ENCODE results near the gene TOM1L1.

Gene TOM1L1

DNA sequence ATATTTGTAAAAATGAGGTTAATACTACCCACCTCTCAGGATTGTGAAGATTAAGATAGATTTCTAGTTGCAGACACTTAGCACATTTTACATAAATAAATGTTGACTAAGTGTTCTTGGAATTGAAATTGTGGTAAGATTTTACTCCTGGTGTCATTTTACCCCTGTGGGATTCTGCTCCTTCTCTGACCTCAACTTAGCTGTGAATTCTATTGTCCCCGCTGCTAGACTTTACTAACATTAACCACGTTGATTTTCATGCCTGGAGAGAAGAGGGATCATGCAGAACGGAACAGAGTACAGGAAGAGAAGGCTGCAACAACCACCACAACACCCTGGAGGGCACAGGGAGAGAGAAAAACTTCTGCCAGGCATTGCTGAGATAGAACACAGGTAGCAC is 2.1 kb upstream of the TOM1L1 start:
- TF ChIP-seq, protein P1, sequence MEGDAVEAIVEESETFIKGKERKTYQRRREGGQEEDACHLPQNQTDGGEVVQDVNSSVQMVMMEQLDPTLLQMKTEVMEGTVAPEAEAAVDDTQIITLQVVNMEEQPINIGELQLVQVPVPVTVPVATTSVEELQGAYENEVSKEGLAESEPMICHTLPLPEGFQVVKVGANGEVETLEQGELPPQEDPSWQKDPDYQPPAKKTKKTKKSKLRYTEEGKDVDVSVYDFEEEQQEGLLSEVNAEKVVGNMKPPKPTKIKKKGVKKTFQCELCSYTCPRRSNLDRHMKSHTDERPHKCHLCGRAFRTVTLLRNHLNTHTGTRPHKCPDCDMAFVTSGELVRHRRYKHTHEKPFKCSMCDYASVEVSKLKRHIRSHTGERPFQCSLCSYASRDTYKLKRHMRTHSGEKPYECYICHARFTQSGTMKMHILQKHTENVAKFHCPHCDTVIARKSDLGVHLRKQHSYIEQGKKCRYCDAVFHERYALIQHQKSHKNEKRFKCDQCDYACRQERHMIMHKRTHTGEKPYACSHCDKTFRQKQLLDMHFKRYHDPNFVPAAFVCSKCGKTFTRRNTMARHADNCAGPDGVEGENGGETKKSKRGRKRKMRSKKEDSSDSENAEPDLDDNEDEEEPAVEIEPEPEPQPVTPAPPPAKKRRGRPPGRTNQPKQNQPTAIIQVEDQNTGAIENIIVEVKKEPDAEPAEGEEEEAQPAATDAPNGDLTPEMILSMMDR (IDR thresholded peaks at IDR 0.05; ENCODE audit: low read depth, low read length), result no peak
- no peak for DNase-seq (ENCODE audit: low read depth in 2 of 2)
- no peak overlapping the region for H3K4me3 ChIP-seq (replicated peaks in 1 of 2; ENCODE audit: low read depth in 2 of 2, low read length in 2 of 2)

DNA sequence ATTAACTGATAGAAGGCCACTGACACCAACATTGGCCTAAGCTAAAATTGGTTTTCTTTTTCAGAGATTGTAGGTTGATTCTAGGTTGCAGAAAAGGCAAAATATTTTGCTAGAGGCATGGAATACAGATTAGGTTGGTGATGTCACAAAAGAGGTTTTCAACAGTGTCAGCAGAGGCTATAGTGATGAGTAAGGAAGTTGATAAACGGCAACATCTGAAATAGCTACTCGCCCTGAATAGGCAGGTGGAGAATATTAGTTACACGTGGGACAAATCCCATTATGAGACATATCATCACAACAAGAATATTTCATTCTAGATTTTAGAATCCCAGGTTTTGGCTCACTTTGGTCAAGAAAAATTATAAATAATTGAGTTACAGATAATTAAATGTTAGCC is 1.5 kb upstream of the TOM1L1 start:
- no peak overlapping the region for H3K4me3 ChIP-seq (replicated peaks in 1 of 2; ENCODE audit: low read depth in 2 of 2, low read length in 2 of 2)
- TF ChIP-seq, protein P1 (IDR thresholded peaks at IDR 0.05; ENCODE audit: low read depth, low read length), result no peak
- DNase-seq (ENCODE audit: low read depth in 2 of 2), result no peak

DNA sequence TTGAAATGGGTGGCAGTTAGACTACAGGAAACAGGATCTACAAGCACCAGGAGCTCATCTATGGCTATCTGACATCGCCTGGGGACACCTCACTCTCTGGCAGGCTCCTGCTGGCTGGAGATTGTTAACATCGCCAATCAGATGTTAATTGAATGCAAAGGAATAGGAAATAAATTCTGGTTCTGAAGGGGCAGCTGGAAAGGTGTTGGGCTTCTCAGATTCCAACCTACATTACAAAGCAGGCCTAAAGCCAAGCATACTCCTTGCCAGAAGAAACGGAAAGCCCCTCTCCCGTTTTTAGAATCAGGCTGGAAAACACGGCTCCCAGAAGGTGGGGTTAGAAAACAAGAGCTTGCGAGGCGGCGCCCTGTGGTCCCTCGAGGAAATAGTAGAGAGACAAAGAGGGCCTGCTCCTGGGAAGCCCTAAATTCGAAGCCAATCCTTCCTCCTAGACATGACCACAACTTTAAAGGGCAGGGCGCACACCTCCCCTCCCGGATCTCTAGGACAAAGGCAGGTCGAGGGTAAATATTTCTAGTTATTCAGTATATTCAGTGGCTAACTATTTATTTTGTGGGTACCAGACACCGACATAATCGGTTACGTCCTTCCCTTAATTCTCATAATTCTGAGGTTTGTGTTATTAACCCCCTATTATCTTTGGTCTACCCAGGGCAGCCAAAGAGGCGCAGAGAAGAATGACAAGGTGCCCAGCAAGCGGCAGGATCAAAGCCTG is 763 bp upstream of the TOM1L1 start:
- TF ChIP-seq, protein P1 (IDR thresholded peaks at IDR 0.05; ENCODE audit: low read depth, low read length), result no peak
- no peak for DNase-seq (ENCODE audit: low read depth in 2 of 2)
- H3K4me3 ChIP-seq (replicated peaks in 1 of 2; ENCODE audit: low read depth in 2 of 2, low read length in 2 of 2), result peak overlapping the region; percentile 68 to 74

DNA sequence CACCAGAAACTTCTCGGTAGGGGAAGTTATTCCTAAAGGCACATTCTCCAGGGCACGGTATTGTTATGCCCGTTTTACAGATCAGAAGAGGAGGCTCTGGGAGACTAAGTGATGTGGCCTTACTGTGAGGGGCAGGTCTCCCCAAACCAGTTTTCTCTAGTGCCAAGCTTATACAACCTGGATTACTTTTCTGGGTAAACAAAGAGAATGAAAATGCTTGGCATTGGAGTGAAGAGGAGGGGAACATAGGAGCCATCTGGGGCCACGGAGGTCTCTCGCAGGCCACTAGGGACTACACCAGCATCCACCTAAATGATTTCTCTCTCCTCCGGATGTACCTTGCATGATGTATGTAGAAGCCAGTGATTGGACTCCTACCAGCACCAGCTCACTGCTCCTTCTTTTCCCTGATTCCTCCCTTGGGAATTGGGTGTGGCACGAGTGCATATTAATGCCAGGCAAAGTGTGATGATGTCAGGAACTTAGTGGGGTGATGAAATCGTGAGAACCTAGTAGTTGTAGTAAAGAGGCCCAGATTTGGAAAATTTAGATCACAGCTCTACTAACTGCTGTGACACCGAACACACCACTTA is 674 bp downstream of the TOM1L1 start:
- TF ChIP-seq, protein P1 (IDR thresholded peaks at IDR 0.05; ENCODE audit: low read depth, low read length), result no peak
- H3K4me3 ChIP-seq (replicated peaks in 1 of 2; ENCODE audit: low read depth in 2 of 2, low read length in 2 of 2), result peak overlapping the region; percentile 68 to 74
- DNase-seq (ENCODE audit: low read depth in 2 of 2), result peak; percentile 48 to 66

DNA sequence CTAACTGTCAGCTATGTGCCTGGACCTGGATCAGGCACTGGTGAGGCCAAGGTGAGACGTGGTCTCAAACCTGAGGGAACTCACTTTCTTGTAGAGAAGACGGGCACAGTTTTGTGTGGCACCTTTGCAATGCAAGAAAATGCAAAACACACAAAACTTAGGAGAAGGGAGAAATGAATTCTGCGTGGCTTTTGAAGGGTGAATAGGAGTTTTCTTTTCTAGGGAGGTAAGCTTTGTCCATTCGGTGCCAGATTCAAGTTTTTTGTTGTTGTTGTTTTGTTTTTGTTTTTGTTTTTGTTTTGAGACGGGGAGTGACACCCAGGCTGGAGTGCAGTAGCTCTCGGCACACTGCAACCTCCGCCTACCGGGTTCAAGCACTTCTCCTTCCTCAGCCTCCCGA is 1.4 kb downstream of the TOM1L1 start:
- TF ChIP-seq, protein P1 (IDR thresholded peaks at IDR 0.05; ENCODE audit: low read depth, low read length), result no peak
- DNase-seq (ENCODE audit: low read depth in 2 of 2), result no peak
- H3K4me3 ChIP-seq (replicated peaks in 1 of 2; ENCODE audit: low read depth in 2 of 2, low read length in 2 of 2), result no peak overlapping the region

DNA sequence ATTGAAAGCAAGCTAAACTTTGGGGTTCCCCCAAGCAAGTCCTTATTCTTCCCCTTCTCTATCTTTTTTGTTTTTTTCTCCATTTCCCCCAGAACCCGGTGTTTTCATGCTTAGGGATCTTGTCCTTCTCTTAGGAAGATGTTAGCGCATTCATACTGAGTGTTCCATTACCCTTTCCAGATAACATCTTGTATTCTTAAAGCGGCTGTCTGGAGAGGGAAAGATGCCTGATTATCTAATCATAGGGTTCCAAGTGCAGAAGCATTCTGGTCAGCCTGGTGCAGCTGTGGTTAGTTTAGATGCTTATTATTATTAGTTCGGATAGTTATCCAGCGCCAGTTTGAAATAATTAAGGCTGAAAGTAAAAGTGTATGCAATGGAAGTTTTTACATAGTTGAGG is 2.0 kb downstream of the TOM1L1 start:
- TF ChIP-seq, protein P1 (IDR thresholded peaks at IDR 0.05; ENCODE audit: low read depth, low read length), result no peak
- no peak for DNase-seq (ENCODE audit: low read depth in 2 of 2)
- H3K4me3 ChIP-seq (replicated peaks in 1 of 2; ENCODE audit: low read depth in 2 of 2, low read length in 2 of 2), result no peak overlapping the region
